Endodermal cell (in vitro differentiated cells): ENCODE measurements around the gene SLC25A43. TPM values are rescaled to one million over a fixed set of nuclear protein-coding genes. Genes with fewer than 3 reads are reported as not detected.

Source experiments
- DNase-seq: peaks from one replicate; pipeline ENCODE4 v3.0.0-alpha.2; 2017
- H3K27ac ChIP-seq: 2 replicates; pipeline ENCODE4 v1.5.1; 2013; ENCODE audit warnings: mild to moderate bottlenecking, low read depth, low read length, moderate library complexity
- H3K27me3 ChIP-seq: 2 replicates; pipeline ENCODE4 v1.6.1; 2013; ENCODE audit warnings: mild to moderate bottlenecking, low read length, moderate library complexity; ENCODE audit not compliant: insufficient read depth, control insufficient read depth, poor library complexity, severe bottlenecking
- H3K36me3 ChIP-seq: 2 replicates; pipeline ENCODE4 v1.7.0; 2013; ENCODE audit warnings: mild to moderate bottlenecking, low read length, moderate library complexity; ENCODE audit not compliant: control insufficient read depth, insufficient read depth
- H3K4me1 ChIP-seq: one replicate; pipeline ENCODE4 v1.7.0; 2013; ENCODE audit warnings: low read length; ENCODE audit not compliant: control insufficient read depth, insufficient read depth
- H3K4me3 ChIP-seq: 2 replicates; pipeline ENCODE4 v1.5.1; 2013; ENCODE audit warnings: mild to moderate bottlenecking, low read length, moderate library complexity
- H3K9ac ChIP-seq: 2 replicates; pipeline ENCODE4 v1.6.1; 2013; ENCODE audit warnings: mild to moderate bottlenecking, low read length, moderate library complexity; ENCODE audit not compliant: poor library complexity, severe bottlenecking; ENCODE audit errors: extremely low read depth
- H3K9me3 ChIP-seq: 2 replicates; pipeline ENCODE4 v1.6.1; 2013; ENCODE audit warnings: mild to moderate bottlenecking, low read length, moderate library complexity; ENCODE audit not compliant: control insufficient read depth
- H3K27ac Mint-ChIP-seq: 2 replicates; pipeline ENCODE4 v1.8.0; 2020; ENCODE audit warnings: mixed read lengths
- H3K27me3 Mint-ChIP-seq: 2 replicates; pipeline ENCODE4 v1.8.0; 2021; ENCODE audit warnings: mild to moderate bottlenecking, mixed read lengths; ENCODE audit not compliant: insufficient read depth
- H3K36me3 Mint-ChIP-seq: 2 replicates; pipeline ENCODE4 v1.8.0; 2020; ENCODE audit warnings: low read depth, mixed read lengths
- H3K4me1 Mint-ChIP-seq: 2 replicates; pipeline ENCODE4 v1.8.0; 2020; ENCODE audit warnings: mixed read lengths
- H3K4me3 Mint-ChIP-seq: 2 replicates; pipeline ENCODE4 v1.8.0; 2020; ENCODE audit warnings: mild to moderate bottlenecking, moderate library complexity, mixed read lengths
- H3K9me3 Mint-ChIP-seq: 2 replicates; pipeline ENCODE4 v1.8.0; 2020; ENCODE audit warnings: mild to moderate bottlenecking, mixed read lengths
- CTCF ChIP-seq: fragments of 200-600 bp; sonication (generic); conservative IDR thresholded peaks from 2 replicates; pipeline ENCODE4 v1.5.0; 2021; ENCODE audit warnings: antibody characterized with exemption, mild to moderate bottlenecking
- WGBS, 2 experiments: methylation state at CpG; one replicate each; pipeline versions ENCODE4 v1.1.5 to v1.1.7; 2013; ENCODE audit warnings: missing lambda C conversion rate in 2 of 2, mixed read lengths in 1 of 2; ENCODE audit not compliant: insufficient coverage in 1 of 2, insufficient read length in 1 of 2; 5-methylcytosine and 5-hydroxymethylcytosine counted together
- total RNA-seq, 2 donors: library from RNA; stranded (reverse); fragmentation: NEBNext Ultra II Directional in 1 of 2; extraction: Animal tissue kit (Norgen Biotek cat#: 25700) in 1 of 2; gene quantifications; 2 replicates in 1 of 2; 3 replicates in 1 of 2; pipeline ENCODE4 v1.2.1, GENCODE V29; 2021

SLC25A43 gene
- total RNA-seq, 2 donors from 2014 or later = 4.4 to 4.9 TPM

- Histone ChIP-seq H3K4me1 (no peaks in the 10 kb centered on the region), H3K4me3 (no peak overlapping the region), H3K27ac (no peak overlapping the region), H3K9ac (no peak overlapping the region), H3K27me3 (no peaks in the 10 kb centered on the region), H3K9me3 (no peaks in the 10 kb centered on the region), H3K36me3 (no peaks in the 10 kb centered on the region)
- no peak for DNase-seq
- Mint-ChIP-seq H3K9me3 (peaks cover 66% of the 10 kb centered on the region), H3K27me3 (no peaks in the 10 kb centered on the region), H3K4me1 (no peaks in the 10 kb centered on the region), H3K36me3 (no peaks in the 10 kb centered on the region), H3K4me3 (no peak overlapping the region), H3K27ac (no peak overlapping the region)
- no peak for TF ChIP-seq CTCF
- 96 to 100% methylated on average over 3 to 7 of the region's 7 CpGs for WGBS, 2 experiments
Measured at GRCh38 chrX:119501511-119502148, 102.5 kb downstream of the SLC25A43 start.

- TF ChIP-seq CTCF = no peak
- no peaks in the 10 kb centered on the region for H3K4me1 Mint-ChIP-seq
Measured at GRCh38 chrX:119502727-119503483, 103.8 kb downstream of the SLC25A43 start.

GRCh38 chrX:119503484-119503861 lies 104.3 kb downstream of the SLC25A43 start:
- peak; percentile 61 for DNase-seq
- no peaks in the 10 kb centered on the region for H3K27me3 ChIP-seq
- WGBS, 2 experiments = 74 to 75% methylated on average over 1 to 2 of the region's 2 CpGs
- Mint-ChIP-seq H3K4me1 (no peaks in the 10 kb centered on the region), H3K9me3 (peaks cover 58% of the 10 kb centered on the region), H3K27ac (no peak overlapping the region), H3K36me3 (no peaks in the 10 kb centered on the region), H3K4me3 (no peak overlapping the region), H3K27me3 (no peaks in the 10 kb centered on the region)
- H3K4me1 ChIP-seq = no peaks in the 10 kb centered on the region
- H3K9ac ChIP-seq = no peak overlapping the region
- H3K36me3 ChIP-seq = no peaks in the 10 kb centered on the region
- no peak overlapping the region for H3K27ac ChIP-seq
- H3K4me3 ChIP-seq = no peak overlapping the region
- no peaks in the 10 kb centered on the region for H3K9me3 ChIP-seq
- no peak for TF ChIP-seq CTCF

More at GRCh38 chrX:119502727-119503483, 103.8 kb downstream of the SLC25A43 start:
- Mint-ChIP-seq H3K9me3 (peaks cover 63% of the 10 kb centered on the region), H3K27me3 (no peaks in the 10 kb centered on the region), H3K36me3 (no peaks in the 10 kb centered on the region), H3K27ac (no peak overlapping the region), H3K4me3 (no peak overlapping the region)
- no peak for DNase-seq
- H3K4me3 ChIP-seq = no peak overlapping the region
- H3K9ac ChIP-seq = no peak overlapping the region
- H3K27ac ChIP-seq = no peak overlapping the region
- WGBS, 2 experiments = 87 to 100% methylated on average over 1 to 11 of the region's 11 CpGs
- no peaks in the 10 kb centered on the region for H3K9me3 ChIP-seq
- no peaks in the 10 kb centered on the region for H3K4me1 ChIP-seq
- no peaks in the 10 kb centered on the region for H3K36me3 ChIP-seq
- no peaks in the 10 kb centered on the region for H3K27me3 ChIP-seq

Other genes with a start within 250 kb of the SLC25A43 start
- 100 to 1,000 TPM; 108 to 115 TPM for gene PGRMC1, start 163.1 kb upstream of the SLC25A43 start, total RNA-seq
- gene SLC25A5, start 69.1 kb downstream of the SLC25A43 start, total RNA-seq = 100 to 1,000 TPM; 321 TPM
- 10 to 100 TPM; 18.7 to 19.8 TPM for gene STEEP1, start 166.1 kb downstream of the SLC25A43 start, total RNA-seq
- gene UBE2A, start 175.2 kb downstream of the SLC25A43 start, total RNA-seq = 10 to 100 TPM; 59.7 to 64.0 TPM
- 10 to 100 TPM; 14.3 to 15.8 TPM for gene NKRF, start 207.1 kb downstream of the SLC25A43 start, total RNA-seq